ENCODE results near the gene CNKSR3. TPM values are rescaled to one million over a fixed set of nuclear protein-coding genes. Genes with fewer than 3 reads are reported as not detected.
A peak's percentile ranks its signal among the peaks of the same experiment; 100 is the strongest.

CNKSR3 gene
- total and polyA plus RNA-seq, 12 donors = 4.2 to 42.2 (median 24.1) TPM

- Histone ChIP-seq H3K27me3 (no peaks in the 10 kb centered on the region), H3K4me3 (no peak overlapping the region), H3K36me3 (no peaks in the 10 kb centered on the region), H3K4me1 (peaks cover 8 to 84% (median 39%) of the 10 kb centered on the region in 9 donors), H3K9me3 (no peaks in the 10 kb centered on the region), H3K27ac (peak overlapping the region in 2 of 10 donors; percentile 53 to 70)
- ATAC-seq (peak; percentile 14 to 69 (median 46)), DNase-seq (peak in 1 of 2 donors; percentile 29)
- TF ChIP-seq CTCF (IDR thresholded peaks at IDR 0.05) = no peak
- WGBS, 2 donors = 27 to 41% methylated on average over 4 of the region's 4 CpGs
- intact Hi-C loops (cut with DNase I) = no loop called here
Measured at GRCh38 chr6:154482858-154483257, 27.6 kb downstream of the CNKSR3 start.

- no peaks in the 10 kb centered on the region for H3K27me3 ChIP-seq
- peak overlapping the region in 1 of 10 donors; percentile 70 for H3K27ac ChIP-seq
- 42 to 52% methylated on average over 3 of the region's 3 CpGs for WGBS, 2 donors
- H3K4me1 ChIP-seq = peaks cover 6 to 82% (median 36%) of the 10 kb centered on the region in 9 donors
- intact Hi-C loops (cut with DNase I) = no loop called here
- no peaks in the 10 kb centered on the region for H3K36me3 ChIP-seq
- ATAC-seq (peak in 1 of 8 donors; percentile 28), DNase-seq (no peak)
- H3K9me3 ChIP-seq = no peaks in the 10 kb centered on the region
- H3K4me3 ChIP-seq = no peak overlapping the region
- TF ChIP-seq CTCF (IDR thresholded peaks at IDR 0.05) = no peak
Measured at GRCh38 chr6:154481521-154482013, 28.9 kb downstream of the CNKSR3 start.

GRCh38 chr6:154479771-154480639 lies 30.5 kb downstream of the CNKSR3 start:
- Histone ChIP-seq H3K4me1 (peaks cover 6 to 73% (median 36%) of the 10 kb centered on the region in 9 donors), H3K9me3 (no peaks in the 10 kb centered on the region), H3K27ac (no peak overlapping the region), H3K4me3 (peak overlapping the region in 3 of 10 donors; percentile 8 to 16 (median 9)), H3K36me3 (no peaks in the 10 kb centered on the region), H3K27me3 (no peaks in the 10 kb centered on the region)
- no peak for ATAC-seq
- 68 to 71% methylated on average over 12 of the region's 12 CpGs for WGBS, 2 donors
- intact Hi-C loops (cut with DNase I) = no loop called here
- no peak for DNase-seq
- no peak for TF ChIP-seq CTCF (IDR thresholded peaks at IDR 0.05)

GRCh38 chr6:154479351-154479769 lies 31.1 kb downstream of the CNKSR3 start:
- 58 to 61% methylated on average over 9 of the region's 9 CpGs for WGBS, 2 donors
- no peak for DNase-seq
- H3K27me3 ChIP-seq = no peaks in the 10 kb centered on the region
- TF ChIP-seq CTCF (IDR thresholded peaks at IDR 0.05) = no peak
- no peak for ATAC-seq
- no peak overlapping the region for H3K27ac ChIP-seq
- no peaks in the 10 kb centered on the region for H3K9me3 ChIP-seq
- peak overlapping the region in 3 of 10 donors; percentile 8 to 16 (median 9) for H3K4me3 ChIP-seq
- H3K36me3 ChIP-seq = no peaks in the 10 kb centered on the region
- intact Hi-C loops (cut with DNase I) = no loop called here
- peaks cover 6 to 73% (median 41%) of the 10 kb centered on the region in 9 donors for H3K4me1 ChIP-seq

All from heart right ventricle (tissue), 16 donors.